Measurements from ENCODE around the gene CPLX3.

CPLX3 gene

DNA sequence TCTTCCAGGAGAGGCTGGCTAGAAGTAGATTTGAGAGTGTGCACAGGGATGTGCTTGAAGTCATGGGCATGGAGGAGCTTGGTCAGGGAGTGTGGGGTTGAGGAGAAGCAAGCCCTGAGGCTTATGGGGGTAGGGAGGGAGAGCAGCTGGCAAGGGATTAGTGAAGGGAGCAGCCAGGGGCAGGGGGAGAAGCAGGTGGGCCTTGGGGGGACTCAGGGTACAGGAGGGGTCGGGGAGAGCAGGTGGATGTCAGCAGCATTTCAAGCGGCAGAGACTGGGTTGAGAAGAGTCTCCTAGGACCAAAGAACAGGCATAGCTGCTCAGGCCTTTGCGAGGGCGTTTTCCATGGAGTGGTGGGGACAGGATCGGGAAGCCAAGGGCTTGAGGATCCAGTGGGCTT is 17.2 kb upstream of the CPLX3 start:
- no peak overlapping the region for H3K27ac ChIP-seq

GRCh38 chr15:74809956-74810355 is 16.5 kb upstream of the CPLX3 start:
- H3K27ac ChIP-seq: no peak overlapping the region
- no peak for TF ChIP-seq CTCF (conservative IDR thresholded peaks at IDR 0.05)

More for the DNA sequence above, 17.2 kb upstream of the CPLX3 start:
- TF ChIP-seq CTCF (conservative IDR thresholded peaks at IDR 0.05): no peak

GRCh38 chr15:74812533-74812932 is 13.9 kb upstream of the CPLX3 start, which contains the start of gene LMAN1L:
Gene LMAN1L (plus strand): TSS chr15:74812835. CDS start chr15:74812855, 20 bp downstream.
- TF ChIP-seq CTCF (conservative IDR thresholded peaks at IDR 0.05): no peak
- peak within 1 kb of the TSS; percentile 98 for H3K27ac ChIP-seq

DNA sequence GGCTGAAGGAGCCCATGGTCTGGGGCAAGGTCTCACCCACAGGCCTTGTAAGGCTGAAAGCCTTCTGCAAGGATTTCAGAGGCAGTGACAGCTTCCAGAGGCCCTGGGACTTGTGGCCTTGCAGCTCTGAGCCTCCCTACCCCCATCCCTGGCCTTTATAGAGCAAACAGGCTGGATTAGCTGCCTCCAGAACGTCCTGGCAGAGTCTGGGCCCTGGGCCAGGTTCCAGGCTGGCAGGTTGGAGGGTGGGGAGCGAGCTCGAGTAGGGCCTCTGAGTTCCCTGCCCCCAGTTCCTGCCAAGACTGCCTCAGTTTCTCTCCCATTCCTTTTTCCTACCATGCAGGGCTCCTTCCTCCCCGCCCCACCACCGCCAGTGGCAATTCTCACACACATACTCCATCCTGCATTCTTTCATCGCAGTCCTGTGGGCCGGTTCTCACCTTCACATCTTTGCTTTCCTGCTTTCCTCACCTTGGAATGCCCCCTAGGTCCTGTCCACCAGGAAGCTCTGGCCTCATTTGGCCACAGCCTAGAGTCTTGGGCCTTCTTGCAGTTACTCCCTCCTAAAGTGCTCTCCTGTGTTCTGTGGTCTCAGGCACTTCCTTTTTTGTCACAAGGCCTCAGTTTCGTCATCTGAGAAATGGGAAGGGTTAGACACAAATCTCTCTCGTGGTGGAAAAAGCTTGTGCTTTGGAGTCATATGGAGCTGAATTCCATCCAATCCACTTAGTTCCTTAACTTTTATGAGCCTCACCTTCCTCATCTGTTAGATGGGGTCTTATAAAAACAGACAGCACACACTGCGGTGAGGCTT is 11.1 kb upstream of the CPLX3 start:
- no peak for TF ChIP-seq CTCF (conservative IDR thresholded peaks at IDR 0.05)
- H3K27ac ChIP-seq: peak overlapping the region; percentile 98

GRCh38 chr15:74815961-74816360 is 10.5 kb upstream of the CPLX3 start:
- no peak for TF ChIP-seq CTCF (conservative IDR thresholded peaks at IDR 0.05)
- peak overlapping the region; percentile 98 for H3K27ac ChIP-seq

GRCh38 chr15:74816624-74817369 is 9.6 kb upstream of the CPLX3 start:
- peak overlapping the region; percentile 98 for H3K27ac ChIP-seq
- no peak for TF ChIP-seq CTCF (conservative IDR thresholded peaks at IDR 0.05)

DNA sequence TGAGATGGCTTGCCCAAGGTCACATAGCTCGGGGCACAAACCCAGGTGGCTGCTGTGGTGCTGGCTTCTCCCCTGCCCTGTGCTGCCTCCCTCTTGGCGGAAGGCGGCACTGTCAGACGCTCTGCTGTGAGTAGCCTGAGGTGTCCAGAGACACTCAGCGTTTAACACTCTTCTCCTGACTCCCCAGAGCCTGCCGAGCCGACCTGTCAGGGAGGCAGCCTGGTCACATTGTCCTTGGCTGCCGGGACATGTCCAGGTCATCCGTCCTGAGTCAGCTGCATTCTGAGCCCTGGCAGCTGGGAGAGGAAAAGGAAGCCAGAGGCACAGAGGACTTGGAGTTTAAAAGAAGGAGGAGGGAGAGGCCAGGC is 9.1 kb upstream of the CPLX3 start:
- peak overlapping the region; percentile 98 for H3K27ac ChIP-seq
- peak; percentile 80 for TF ChIP-seq CTCF (conservative IDR thresholded peaks at IDR 0.05)

All from VCaP (cell line).